ENCODE measurements around the gene GPR17.

The GPR17 gene

DNA sequence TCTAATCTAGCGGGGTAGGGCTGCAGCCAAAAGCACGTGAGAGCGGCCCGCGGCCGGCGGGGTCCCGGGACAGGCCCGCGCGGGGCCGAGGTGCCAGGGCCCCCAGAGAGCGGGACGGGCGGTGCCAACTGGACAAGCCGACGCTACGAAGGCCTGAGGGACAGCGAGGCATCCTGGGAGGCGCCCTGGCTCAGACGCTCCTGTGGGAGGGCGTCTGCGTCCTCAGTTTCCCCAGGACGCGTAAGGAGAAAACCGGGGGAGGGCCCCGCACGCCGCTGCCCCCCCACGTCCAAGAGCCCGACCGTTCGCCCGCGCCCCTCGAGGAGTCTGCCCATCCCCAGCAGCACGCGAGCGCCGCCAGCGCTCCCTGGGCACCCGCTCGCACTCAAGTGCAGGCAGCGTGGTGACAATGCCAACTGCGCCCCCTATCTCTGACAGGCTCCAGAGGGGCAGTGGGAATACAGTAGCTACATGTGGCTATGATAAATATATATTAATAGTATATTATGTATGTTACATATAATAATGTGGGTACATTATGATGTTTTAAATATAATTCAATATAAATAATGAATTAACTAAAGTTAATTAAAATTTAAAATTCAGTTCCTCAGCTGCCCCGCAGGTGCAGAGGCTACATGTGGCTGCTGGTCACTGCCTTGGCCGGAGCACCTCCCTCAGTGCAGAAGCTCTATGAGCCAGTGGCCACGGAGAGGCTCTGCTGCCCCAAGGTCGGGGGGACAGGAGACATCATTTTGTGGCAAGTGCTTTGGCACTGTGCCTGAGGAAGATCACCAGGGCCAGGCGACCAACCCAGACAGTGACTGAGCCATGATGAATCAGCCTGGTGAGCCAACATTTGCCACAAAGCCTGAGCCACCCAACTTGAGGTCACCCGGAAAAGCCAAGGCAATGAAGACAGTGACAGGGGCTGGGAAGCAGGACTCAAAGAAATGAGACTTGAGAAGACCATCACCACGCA is 49.8 kb downstream of the GPR17 start:
- peak; percentile 26 to 36 for DNase-seq

DNA sequence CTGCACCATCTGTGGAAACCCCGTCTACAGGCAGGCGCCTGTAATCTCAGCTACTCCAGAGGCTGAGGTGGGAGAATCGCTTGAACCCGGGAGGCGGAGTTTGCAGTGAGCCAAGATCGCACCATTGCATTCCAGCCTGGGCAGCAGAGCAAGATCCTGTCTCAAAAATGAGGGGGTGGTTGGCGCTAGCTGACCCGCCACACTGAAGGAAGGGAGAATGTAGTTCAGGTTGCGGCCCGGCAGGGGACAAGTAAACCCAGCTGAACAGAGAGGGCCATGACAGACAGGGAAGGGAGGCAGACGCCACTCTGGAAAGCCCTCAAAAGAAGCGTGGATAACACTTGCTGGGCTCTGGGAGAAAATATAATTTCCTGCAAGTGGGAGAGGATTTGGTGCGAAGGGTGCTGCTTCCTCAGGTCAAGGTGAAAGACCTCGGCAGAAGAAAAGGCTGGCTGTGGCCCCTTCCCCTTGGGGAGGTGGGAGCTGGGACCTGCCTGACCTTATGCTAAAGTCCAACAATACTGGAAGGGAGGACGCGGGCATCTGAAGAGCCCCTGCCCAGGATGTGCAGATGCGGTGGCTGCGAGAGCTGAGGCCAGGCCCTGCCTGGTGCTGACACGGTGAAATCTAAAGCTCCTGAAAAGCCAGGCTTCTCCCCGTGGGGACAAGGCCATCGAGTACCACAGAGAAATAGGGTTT is 51.7 kb downstream of the GPR17 start:
- no peak for DNase-seq

DNA sequence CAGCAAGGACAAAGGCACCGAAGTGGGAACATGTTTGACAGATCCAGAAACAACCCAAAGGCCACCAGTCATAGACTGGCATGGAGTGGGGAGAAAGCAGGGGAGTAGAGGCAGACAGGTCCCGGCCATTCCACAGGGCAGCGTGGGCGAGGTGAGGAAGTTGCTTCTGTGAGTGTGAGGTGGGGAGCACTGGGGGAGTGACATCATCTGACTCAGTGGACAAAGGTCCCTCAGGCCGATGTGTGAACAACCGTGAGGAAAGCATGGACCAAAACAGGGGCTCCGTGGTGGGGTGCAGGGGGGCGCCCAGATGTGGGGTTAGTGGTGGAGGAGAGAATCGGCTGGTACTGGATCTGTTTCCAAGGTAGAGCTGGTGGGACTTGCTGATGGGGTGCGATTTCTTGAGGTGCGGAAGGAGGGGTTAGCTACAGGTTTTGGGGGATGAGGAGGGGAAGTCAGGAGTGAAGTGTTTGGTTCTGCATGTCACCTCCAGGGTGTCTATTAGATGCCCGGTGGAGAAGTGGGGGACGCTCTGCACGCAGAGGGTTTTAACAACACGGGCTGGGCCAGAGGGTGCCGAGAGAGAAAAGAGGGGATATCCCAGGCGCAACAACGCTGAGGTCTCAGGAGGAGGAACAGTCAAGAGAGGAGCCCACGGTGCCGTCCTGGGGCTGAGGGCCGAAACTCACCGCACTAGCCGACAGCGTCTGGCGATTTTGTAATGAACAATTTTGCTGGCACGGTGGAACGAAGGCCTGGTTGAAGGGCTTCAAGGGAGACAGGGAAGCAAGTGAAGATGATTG is 52.8 kb downstream of the GPR17 start:
- DNase-seq = no peak

DNA sequence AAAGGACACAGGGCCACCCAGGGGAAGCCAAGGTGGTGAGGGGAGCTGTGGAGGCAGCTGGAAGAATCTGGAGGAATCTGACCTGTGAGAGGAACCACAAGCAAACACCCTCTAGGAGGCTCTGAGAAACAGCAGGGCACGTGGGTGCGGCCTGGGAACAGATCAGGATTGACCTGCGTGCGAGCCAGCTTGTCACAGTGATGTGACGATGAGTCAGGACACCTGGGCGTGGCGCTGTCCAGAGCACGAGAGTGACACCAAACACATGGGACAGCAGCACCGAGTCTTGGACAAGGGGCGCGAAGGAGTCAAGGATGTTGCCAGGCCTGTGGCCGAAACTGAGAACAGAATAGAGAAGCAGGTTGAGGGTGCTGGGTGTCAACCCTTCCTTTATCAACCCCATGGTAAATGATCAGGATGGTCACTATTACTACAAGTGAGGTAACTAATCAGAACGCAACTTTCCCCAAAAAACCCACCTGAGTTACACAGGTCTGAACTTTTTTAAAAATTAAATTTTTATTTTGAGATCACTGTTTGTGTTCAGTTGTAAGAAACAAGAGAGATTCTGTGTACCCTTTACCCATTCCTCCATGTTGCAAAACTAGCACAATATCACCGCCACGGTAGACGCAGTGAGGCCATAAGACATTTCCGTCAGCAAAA is 54.7 kb downstream of the GPR17 start:
- no peak for DNase-seq

DNA sequence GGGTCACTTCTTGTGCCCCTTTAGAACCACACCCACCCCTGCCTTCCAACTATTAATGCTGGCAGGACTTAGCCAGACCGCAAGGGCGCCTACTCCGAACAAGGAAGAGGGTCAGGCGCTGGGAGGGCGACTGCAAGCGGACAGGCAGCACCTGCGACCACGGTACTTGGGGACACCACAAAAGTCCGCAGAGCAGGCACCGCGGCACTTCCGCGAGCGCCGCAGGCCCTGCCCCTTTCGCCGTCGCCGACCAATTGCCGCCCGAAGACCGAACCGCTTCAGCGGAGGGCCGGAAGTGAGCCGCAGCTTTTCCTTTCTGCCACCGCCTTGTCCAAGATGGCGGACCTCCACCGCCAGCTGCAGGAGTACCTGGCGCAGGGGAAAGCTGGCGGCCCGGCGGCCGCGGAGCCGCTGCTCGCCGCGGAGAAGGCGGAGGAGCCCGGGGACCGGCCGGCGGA is 55.3 kb downstream of the GPR17 start, which contains the start of gene SFT2D3:
Gene SFT2D3 (plus strand): TSS at position 305 of the 458 bp plus-strand sequence. CDS start 32 bp downstream, at position 337.
- peak; percentile 85 to 94 for DNase-seq

DNA sequence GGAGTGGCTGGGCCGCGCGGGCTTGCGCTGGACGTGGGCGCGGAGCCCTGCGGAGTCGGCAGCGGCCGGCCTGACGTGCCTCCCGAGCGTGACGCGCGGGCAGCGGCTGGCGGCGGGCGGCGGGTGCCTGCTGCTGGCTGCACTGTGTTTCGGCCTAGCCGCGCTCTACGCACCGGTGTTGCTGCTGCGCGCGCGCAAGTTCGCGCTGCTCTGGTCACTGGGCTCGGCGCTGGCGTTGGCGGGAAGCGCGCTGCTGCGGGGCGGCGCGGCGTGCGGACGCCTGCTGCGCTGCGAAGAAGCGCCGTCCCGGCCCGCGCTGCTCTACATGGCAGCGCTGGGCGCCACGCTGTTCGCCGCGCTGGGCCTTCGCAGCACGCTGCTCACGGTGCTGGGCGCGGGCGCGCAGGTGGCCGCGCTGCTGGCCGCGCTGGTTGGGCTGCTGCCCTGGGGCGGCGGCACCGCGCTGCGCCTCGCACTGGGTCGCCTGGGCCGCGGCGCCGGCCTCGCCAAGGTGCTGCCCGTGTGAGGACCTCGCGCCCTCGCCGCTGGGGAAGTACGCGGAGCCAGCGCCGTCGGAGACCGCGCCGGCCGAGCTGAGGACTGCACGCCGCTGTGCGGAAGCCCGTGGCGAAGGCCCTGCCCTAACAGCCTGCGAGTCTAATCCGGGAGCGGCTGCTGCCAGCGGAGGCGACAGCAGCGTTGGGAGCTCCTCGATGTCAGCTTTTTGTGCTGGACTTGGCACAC is 55.9 kb downstream of the GPR17 start:
- peak; percentile 48 to 76 for DNase-seq
